DOHH2 (cell line): ENCODE measurements around the gene CYP2J2.

Experiments
- H3F3A ChIP-seq: fragments of 200-600 bp; sonication (generic), shearing (Covaris generic); 2 replicates; pipeline ENCODE4 v1.6.0; 2016; ENCODE audit warnings: antibody characterized with exemption, mild to moderate bottlenecking; ENCODE audit not compliant: control insufficient read depth, insufficient read depth
- H3K27ac ChIP-seq: fragments of 200-600 bp; sonication (generic); 2 replicates; pipeline ENCODE4 v1.5.1; 2014; ENCODE audit warnings: low read depth, mild to moderate bottlenecking, low read length, moderate library complexity
- H3K27me3 ChIP-seq: fragments of 200-600 bp; sonication (generic); 2 replicates; pipeline ENCODE4 v1.6.1; 2014; ENCODE audit warnings: mild to moderate bottlenecking, low read length, mixed read lengths; ENCODE audit not compliant: control insufficient read depth
- H3K36me3 ChIP-seq: fragments of 200-600 bp; sonication (generic); 2 replicates; pipeline ENCODE4 v1.6.1; 2014; ENCODE audit warnings: mild to moderate bottlenecking, low read length, moderate library complexity, mixed read lengths; ENCODE audit not compliant: control insufficient read depth
- H3K4me1 ChIP-seq: fragments of 200-600 bp; sonication (generic); 2 replicates; pipeline ENCODE4 v1.6.1; 2014; ENCODE audit warnings: mild to moderate bottlenecking, low read length, mixed read lengths; ENCODE audit not compliant: control insufficient read depth
- H3K4me2 ChIP-seq: fragments of 200-600 bp; sonication (generic); 2 replicates; pipeline ENCODE4 v1.6.0; 2014; ENCODE audit warnings: mild to moderate bottlenecking, low read length, moderate library complexity
- H3K4me3 ChIP-seq: fragments of 200-600 bp; sonication (generic); 2 replicates; pipeline ENCODE4 v1.5.1; 2014; ENCODE audit warnings: mild to moderate bottlenecking, low read length, mixed read lengths
- H3K79me2 ChIP-seq: fragments of 200-600 bp; sonication (generic); 2 replicates; pipeline ENCODE4 v1.6.1; 2014; ENCODE audit warnings: mild to moderate bottlenecking, low read length, mixed read lengths; ENCODE audit not compliant: control insufficient read depth
- H3K9me2 ChIP-seq: fragments of 200-600 bp; sonication (generic); replicated peaks from 2 replicates; pipeline ENCODE4 v1.6.1; 2014; ENCODE audit warnings: mild to moderate bottlenecking, low read length, mixed read lengths; ENCODE audit not compliant: control insufficient read depth
- H3K9me3 ChIP-seq: fragments of 200-600 bp; sonication (generic); 2 replicates; pipeline ENCODE4 v1.6.1; 2014; ENCODE audit warnings: antibody characterized with exemption, low read length, mixed read lengths; ENCODE audit not compliant: control insufficient read depth, insufficient read depth
- H4K20me1 ChIP-seq: fragments of 200-600 bp; sonication (generic); 2 replicates; pipeline ENCODE4 v1.6.0; 2014; ENCODE audit warnings: low read depth, mild to moderate bottlenecking, antibody characterized with exemption, low read length, moderate library complexity; ENCODE audit not compliant: control insufficient read depth, insufficient read depth
- EZH2phosphoT487 ChIP-seq: fragments of 200-600 bp; sonication (generic); IDR thresholded peaks from 2 replicates; pipeline ENCODE4 v1.6.1; 2017; ENCODE audit warnings: borderline replicate concordance, mild to moderate bottlenecking, antibody characterized with exemption, low read length, moderate library complexity, mixed read lengths
- TF ChIP-seq, protein P1 (sequence below): fragments of 200-600 bp; sonication (generic); IDR thresholded peaks from one replicate; pipeline ENCODE4 v1.5.1; 2014; ENCODE audit warnings: antibody characterized with exemption, mild to moderate bottlenecking, low read depth, low read length; ENCODE audit not compliant: poor library complexity, severe bottlenecking

The CYP2J2 gene

GRCh38 chr1:59967141-59967697, 40.6 kb upstream of the CYP2J2 start:
- no peak overlapping the region for H3K4me2 ChIP-seq
- H3F3A ChIP-seq: no peaks in the 10 kb centered on the region
- H3K4me1 ChIP-seq: no peaks in the 10 kb centered on the region
- no peaks in the 10 kb centered on the region for H3K36me3 ChIP-seq
- no peak overlapping the region for H3K27ac ChIP-seq
- no peaks in the 10 kb centered on the region for H3K9me2 ChIP-seq
- no peaks in the 10 kb centered on the region for H3K79me2 ChIP-seq
- H3K27me3 ChIP-seq: no peaks in the 10 kb centered on the region
- H4K20me1 ChIP-seq: no peaks in the 10 kb centered on the region
- H3K9me3 ChIP-seq: no peaks in the 10 kb centered on the region
- TF ChIP-seq EZH2phosphoT487: no peak
- TF ChIP-seq, protein P1, sequence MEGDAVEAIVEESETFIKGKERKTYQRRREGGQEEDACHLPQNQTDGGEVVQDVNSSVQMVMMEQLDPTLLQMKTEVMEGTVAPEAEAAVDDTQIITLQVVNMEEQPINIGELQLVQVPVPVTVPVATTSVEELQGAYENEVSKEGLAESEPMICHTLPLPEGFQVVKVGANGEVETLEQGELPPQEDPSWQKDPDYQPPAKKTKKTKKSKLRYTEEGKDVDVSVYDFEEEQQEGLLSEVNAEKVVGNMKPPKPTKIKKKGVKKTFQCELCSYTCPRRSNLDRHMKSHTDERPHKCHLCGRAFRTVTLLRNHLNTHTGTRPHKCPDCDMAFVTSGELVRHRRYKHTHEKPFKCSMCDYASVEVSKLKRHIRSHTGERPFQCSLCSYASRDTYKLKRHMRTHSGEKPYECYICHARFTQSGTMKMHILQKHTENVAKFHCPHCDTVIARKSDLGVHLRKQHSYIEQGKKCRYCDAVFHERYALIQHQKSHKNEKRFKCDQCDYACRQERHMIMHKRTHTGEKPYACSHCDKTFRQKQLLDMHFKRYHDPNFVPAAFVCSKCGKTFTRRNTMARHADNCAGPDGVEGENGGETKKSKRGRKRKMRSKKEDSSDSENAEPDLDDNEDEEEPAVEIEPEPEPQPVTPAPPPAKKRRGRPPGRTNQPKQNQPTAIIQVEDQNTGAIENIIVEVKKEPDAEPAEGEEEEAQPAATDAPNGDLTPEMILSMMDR: no peak
- H3K4me3 ChIP-seq: no peak overlapping the region

DNA sequence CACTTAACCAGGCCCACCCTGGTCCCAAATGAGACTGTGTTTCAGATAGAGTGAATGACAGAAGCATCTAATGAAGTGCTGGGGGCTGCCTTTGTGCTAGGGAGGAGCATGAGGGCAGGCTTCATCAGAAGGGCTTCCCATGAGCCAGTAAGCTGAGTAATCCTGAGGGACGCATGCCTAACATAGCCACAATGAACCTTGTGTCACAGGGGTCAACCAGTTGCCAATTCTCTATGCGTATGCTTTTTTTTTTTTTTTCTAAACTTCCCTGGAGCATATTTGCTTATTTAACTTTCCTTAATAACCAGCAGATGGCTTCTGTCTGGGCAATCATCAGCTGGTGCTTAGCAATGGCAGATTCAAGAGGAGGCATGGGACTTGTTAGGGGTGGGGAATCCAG, 25.5 kb upstream of the CYP2J2 start:
- Histone ChIP-seq H3K9me3 (no peaks in the 10 kb centered on the region), H3F3A (no peaks in the 10 kb centered on the region), H3K36me3 (no peaks in the 10 kb centered on the region), H3K9me2 (no peaks in the 10 kb centered on the region), H3K27ac (no peak overlapping the region), H3K4me3 (no peak overlapping the region), H3K79me2 (no peaks in the 10 kb centered on the region), H4K20me1 (no peaks in the 10 kb centered on the region), H3K4me2 (no peak overlapping the region), H3K27me3 (no peaks in the 10 kb centered on the region), H3K4me1 (no peaks in the 10 kb centered on the region)
- TF ChIP-seq EZH2phosphoT487: no peak
- TF ChIP-seq, protein P1: no peak

DNA sequence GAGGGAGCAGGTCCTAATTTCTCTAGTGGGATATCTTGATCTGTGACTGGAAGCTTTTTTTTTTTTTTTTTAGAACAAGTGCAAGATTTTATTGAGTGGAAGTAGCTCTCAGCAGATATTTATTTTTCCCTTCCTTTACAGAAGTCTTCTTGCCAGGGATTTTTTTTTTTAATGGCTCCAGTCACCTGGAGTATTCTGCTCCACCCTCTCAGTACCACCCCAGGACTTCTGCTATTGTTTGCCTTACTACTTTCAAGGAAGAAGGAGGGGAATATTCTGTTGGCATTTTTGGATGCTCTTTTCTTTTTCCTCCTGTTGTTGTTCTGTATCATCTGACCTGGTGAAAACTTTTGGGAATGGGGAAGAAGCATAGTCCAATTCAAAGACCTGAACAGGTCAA, 23.1 kb upstream of the CYP2J2 start:
- Histone ChIP-seq H3K4me3 (no peak overlapping the region), H3K9me2 (no peaks in the 10 kb centered on the region), H4K20me1 (no peaks in the 10 kb centered on the region), H3K9me3 (no peaks in the 10 kb centered on the region), H3K36me3 (no peaks in the 10 kb centered on the region), H3K4me2 (no peak overlapping the region), H3F3A (no peaks in the 10 kb centered on the region), H3K79me2 (no peaks in the 10 kb centered on the region), H3K27me3 (no peaks in the 10 kb centered on the region; the same call in 1 of the 2 replicates), H3K27ac (no peak overlapping the region), H3K4me1 (no peaks in the 10 kb centered on the region)
- TF ChIP-seq, protein P1: no peak
- TF ChIP-seq EZH2phosphoT487: no peak
